Astrocyte (in vitro differentiated cells and primary cell): ENCODE data around the gene CPNE4.

Experiments used
- CTCF ChIP-seq: IDR thresholded peaks from 2 replicates; pipeline ENCODE4 v1.5.1; 2011; ENCODE audit warnings: low read depth, mild to moderate bottlenecking, inconsistent platforms, low read length, moderate library complexity; ENCODE audit not compliant: insufficient read depth
- EZH2 ChIP-seq: IDR thresholded peaks from 2 replicates; pipeline ENCODE4 v1.6.1; 2012; ENCODE audit warnings: mild to moderate bottlenecking, low read length, inconsistent platforms; ENCODE audit not compliant: insufficient read depth

- TF ChIP-seq CTCF (no peak), EZH2 (no peak)
These were observed 14.8 kb downstream of the CPNE4 start for GRCh38 chr3:132020058-132020457.
